OCI-LY1 (cell line): ENCODE results near the gene UTS2B.

Experiments used
- EZH2 ChIP-seq: fragments of 200-600 bp; sonication (generic), shearing (Covaris generic); IDR thresholded peaks from 2 replicates; pipeline ENCODE4 v1.8.0; 2017; ENCODE audit warnings: borderline replicate concordance, mixed run types, mild to moderate bottlenecking, antibody characterized with exemption, low read length, moderate library complexity, mixed read lengths
- TF ChIP-seq, protein P1 (sequence below): fragments of 200-600 bp; sonication (generic), shearing (Covaris generic); IDR thresholded peaks from 2 replicates; pipeline ENCODE4 v1.5.1; 2017; ENCODE audit warnings: mild to moderate bottlenecking, antibody characterized with exemption, low read length, moderate library complexity, mixed read lengths

DNA sequence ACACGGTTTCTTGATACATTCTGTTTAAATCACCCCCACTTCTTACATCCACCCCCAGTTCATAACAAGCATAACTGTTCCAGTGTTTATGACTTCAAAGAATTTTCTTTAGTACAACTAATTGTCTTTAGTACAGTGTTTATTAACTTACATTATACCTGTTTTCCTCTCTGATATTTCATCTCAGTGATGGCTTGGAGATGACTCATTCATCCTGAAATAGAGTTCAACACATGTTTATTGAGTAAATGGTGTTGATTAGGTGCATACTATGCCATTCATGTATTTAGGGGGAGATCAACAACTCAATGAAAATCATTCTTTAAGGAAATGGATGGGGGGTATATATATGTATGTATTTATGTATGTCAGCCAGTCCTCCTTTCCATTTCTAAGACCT lies 21.7 kb upstream of the UTS2B start:
- no peak for TF ChIP-seq EZH2
- TF ChIP-seq, protein P1, sequence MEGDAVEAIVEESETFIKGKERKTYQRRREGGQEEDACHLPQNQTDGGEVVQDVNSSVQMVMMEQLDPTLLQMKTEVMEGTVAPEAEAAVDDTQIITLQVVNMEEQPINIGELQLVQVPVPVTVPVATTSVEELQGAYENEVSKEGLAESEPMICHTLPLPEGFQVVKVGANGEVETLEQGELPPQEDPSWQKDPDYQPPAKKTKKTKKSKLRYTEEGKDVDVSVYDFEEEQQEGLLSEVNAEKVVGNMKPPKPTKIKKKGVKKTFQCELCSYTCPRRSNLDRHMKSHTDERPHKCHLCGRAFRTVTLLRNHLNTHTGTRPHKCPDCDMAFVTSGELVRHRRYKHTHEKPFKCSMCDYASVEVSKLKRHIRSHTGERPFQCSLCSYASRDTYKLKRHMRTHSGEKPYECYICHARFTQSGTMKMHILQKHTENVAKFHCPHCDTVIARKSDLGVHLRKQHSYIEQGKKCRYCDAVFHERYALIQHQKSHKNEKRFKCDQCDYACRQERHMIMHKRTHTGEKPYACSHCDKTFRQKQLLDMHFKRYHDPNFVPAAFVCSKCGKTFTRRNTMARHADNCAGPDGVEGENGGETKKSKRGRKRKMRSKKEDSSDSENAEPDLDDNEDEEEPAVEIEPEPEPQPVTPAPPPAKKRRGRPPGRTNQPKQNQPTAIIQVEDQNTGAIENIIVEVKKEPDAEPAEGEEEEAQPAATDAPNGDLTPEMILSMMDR = no peak
